Measurements from ENCODE around the gene TOX2.
A peak's percentile ranks its signal among the peaks of the same experiment; 100 is the strongest.

TOX2 gene

GRCh38 chr20:44033344-44033743, 118.7 kb downstream of the TOX2 start:
- H3K27ac ChIP-seq, result no peak overlapping the region; the same call in 1 of the 2 replicates
- TF ChIP-seq CTCF (conservative IDR thresholded peaks at IDR 0.05), result no peak

- TF ChIP-seq CTCF (conservative IDR thresholded peaks at IDR 0.05), result no peak
- no peak overlapping the region; the same call in 1 of the 2 replicates for H3K27ac ChIP-seq
Observed at GRCh38 chr20:44033873-44034272, 119.2 kb downstream of the TOX2 start.

GRCh38 chr20:44034451-44034850, 119.8 kb downstream of the TOX2 start:
- H3K27ac ChIP-seq, result no peak overlapping the region
- TF ChIP-seq CTCF (conservative IDR thresholded peaks at IDR 0.05), result no peak

GRCh38 chr20:44034965-44035635, 120.4 kb downstream of the TOX2 start:
- TF ChIP-seq CTCF (conservative IDR thresholded peaks at IDR 0.05), result no peak

GRCh38 chr20:44035924-44036323, 121.3 kb downstream of the TOX2 start:
- no peak for TF ChIP-seq CTCF (conservative IDR thresholded peaks at IDR 0.05)
- H3K27ac ChIP-seq, result peak overlapping the region; percentile 1; the same call in 1 of the 2 replicates

More at GRCh38 chr20:44034965-44035635, 120.4 kb downstream of the TOX2 start:
- no peak overlapping the region for H3K27ac ChIP-seq

GRCh38 chr20:44036441-44036840, 121.8 kb downstream of the TOX2 start:
- peak overlapping the region; percentile 1; the same call in 1 of the 2 replicates for H3K27ac ChIP-seq
- TF ChIP-seq CTCF (conservative IDR thresholded peaks at IDR 0.05), result no peak

GRCh38 chr20:44038681-44039123, 124.0 kb downstream of the TOX2 start:
- no peak overlapping the region for H3K27ac ChIP-seq
- no peak for TF ChIP-seq CTCF (conservative IDR thresholded peaks at IDR 0.05)

Measured in VCaP (cell line).